ENCODE results near the gene PAQR8.
"Not testable (repeated sequence)": the region's sequence is repeated elsewhere in the genome, so short reads cannot be mapped to it uniquely, and the experiment has no call there.

PAQR8 gene

GRCh38 chr6:52409499-52409898 lies 47.5 kb downstream of the PAQR8 start:
- no peak for DNase-seq (ENCODE audit: low read depth in 2 of 2, low spot score in 1 of 2)

- DNase-seq (ENCODE audit: low read depth in 2 of 2, low spot score in 1 of 2), result no peak
These were observed 49.0 kb downstream of the PAQR8 start for GRCh38 chr6:52410979-52411378.

- DNase-seq (ENCODE audit: low read depth in 2 of 2, low spot score in 1 of 2), result no peak
These were observed 50.0 kb downstream of the PAQR8 start for GRCh38 chr6:52411911-52412310.

GRCh38 chr6:52415333-52415732 lies 53.4 kb downstream of the PAQR8 start:
- DNase-seq (ENCODE audit: low read depth in 2 of 2, low spot score in 1 of 2), result no peak

- DNase-seq (ENCODE audit: low read depth in 2 of 2, low spot score in 1 of 2), result no peak
These were observed 54.1 kb downstream of the PAQR8 start for GRCh38 chr6:52415917-52416628.

GRCh38 chr6:52416629-52417151 lies 54.7 kb downstream of the PAQR8 start:
- no peak for DNase-seq (ENCODE audit: low read depth in 2 of 2, low spot score in 1 of 2)

- no peak for DNase-seq (ENCODE audit: low read depth in 2 of 2, low spot score in 1 of 2)
These were observed 55.7 kb downstream of the PAQR8 start for GRCh38 chr6:52417675-52418111.

GRCh38 chr6:52418606-52419005 lies 56.7 kb downstream of the PAQR8 start:
- DNase-seq (ENCODE audit: low read depth in 2 of 2, low spot score in 1 of 2), result no peak

- peak; percentile 95 to 96 for DNase-seq (ENCODE audit: low read depth in 2 of 2, low spot score in 1 of 2)
These were observed 58.1 kb downstream of the PAQR8 start, which contains the start of gene EFHC1 for GRCh38 chr6:52419809-52420667. Gene EFHC1 (plus strand): TSS chr6:52420342. CDS start chr6:52420411, 69 bp downstream.

GRCh38 chr6:52420668-52421358 lies 58.9 kb downstream of the PAQR8 start:
- no peak for DNase-seq (ENCODE audit: low read depth in 2 of 2, low spot score in 1 of 2)

GRCh38 chr6:52422156-52422555 lies 60.2 kb downstream of the PAQR8 start:
- no peak for DNase-seq (ENCODE audit: low read depth in 2 of 2, low spot score in 1 of 2)

GRCh38 chr6:52423448-52423847 lies 61.5 kb downstream of the PAQR8 start:
- DNase-seq (ENCODE audit: low read depth in 2 of 2, low spot score in 1 of 2), result no peak

- no peak for DNase-seq (ENCODE audit: low read depth in 2 of 2, low spot score in 1 of 2)
These were observed 62.0 kb downstream of the PAQR8 start for GRCh38 chr6:52423971-52424381.

- no peak for DNase-seq (ENCODE audit: low read depth in 2 of 2, low spot score in 1 of 2)
These were observed 62.6 kb downstream of the PAQR8 start for GRCh38 chr6:52424513-52424912.

GRCh38 chr6:52426667-52427066 lies 64.7 kb downstream of the PAQR8 start:
- DNase-seq (ENCODE audit: low read depth in 2 of 2, low spot score in 1 of 2), result no peak

GRCh38 chr6:52433294-52433693 lies 71.3 kb downstream of the PAQR8 start:
- not testable (repeated sequence) for DNase-seq (ENCODE audit: low read depth in 2 of 2, low spot score in 1 of 2)

GRCh38 chr6:52435345-52435744 lies 73.4 kb downstream of the PAQR8 start:
- DNase-seq (ENCODE audit: low read depth in 2 of 2, low spot score in 1 of 2), result no peak

- no peak for DNase-seq (ENCODE audit: low read depth in 2 of 2, low spot score in 1 of 2)
These were observed 77.0 kb downstream of the PAQR8 start for GRCh38 chr6:52438926-52439325.

GRCh38 chr6:52454556-52454955 lies 92.6 kb downstream of the PAQR8 start:
- DNase-seq (ENCODE audit: low read depth in 2 of 2, low spot score in 1 of 2), result no peak

GRCh38 chr6:52457096-52457495 lies 95.1 kb downstream of the PAQR8 start:
- DNase-seq (ENCODE audit: low read depth in 2 of 2, low spot score in 1 of 2), result no peak
